Measurements from ENCODE around the gene MAN1A1. TPM values are rescaled to one million over a fixed set of nuclear protein-coding genes. Genes with fewer than 3 reads are reported as not detected.

Gene MAN1A1
- total RNA-seq, 1 donor, result 33.4 TPM

GRCh38 chr6:119148825-119149525 lies 200.6 kb downstream of the MAN1A1 start:
- Histone ChIP-seq H3K4me1 (ENCODE audit: insufficient read depth, low read length) (peaks cover 29% of the 10 kb centered on the region), H3K4me3 (ENCODE audit: low read length) (no peak overlapping the region), H3K9me3 (ENCODE audit: low read depth, low read length) (no peaks in the 10 kb centered on the region), H3K27me3 (ENCODE audit: insufficient read depth, low read length) (no peaks in the 10 kb centered on the region)

GRCh38 chr6:119148098-119148824 lies 201.3 kb downstream of the MAN1A1 start:
- H3K4me1 ChIP-seq (ENCODE audit: insufficient read depth, low read length), result peaks cover 29% of the 10 kb centered on the region
- no peaks in the 10 kb centered on the region for H3K27me3 ChIP-seq (ENCODE audit: insufficient read depth, low read length)
- no peak overlapping the region for H3K4me3 ChIP-seq (ENCODE audit: low read length)
- no peaks in the 10 kb centered on the region for H3K9me3 ChIP-seq (ENCODE audit: low read depth, low read length)

- Histone ChIP-seq H3K9me3 (ENCODE audit: low read depth, low read length) (no peaks in the 10 kb centered on the region), H3K27me3 (ENCODE audit: insufficient read depth, low read length) (no peaks in the 10 kb centered on the region), H3K4me3 (ENCODE audit: low read length) (no peak overlapping the region), H3K4me1 (ENCODE audit: insufficient read depth, low read length) (peaks cover 29% of the 10 kb centered on the region)
Observed at GRCh38 chr6:119147101-119148053, 202.2 kb downstream of the MAN1A1 start.

- Histone ChIP-seq H3K4me1 (ENCODE audit: insufficient read depth, low read length) (peaks cover 29% of the 10 kb centered on the region), H3K9me3 (ENCODE audit: low read depth, low read length) (no peaks in the 10 kb centered on the region), H3K27me3 (ENCODE audit: insufficient read depth, low read length) (no peaks in the 10 kb centered on the region), H3K4me3 (ENCODE audit: low read length) (no peak overlapping the region)
Observed at GRCh38 chr6:119145111-119145510, 204.4 kb downstream of the MAN1A1 start.

- Histone ChIP-seq H3K4me1 (ENCODE audit: insufficient read depth, low read length) (peaks cover 38% of the 10 kb centered on the region), H3K27me3 (ENCODE audit: insufficient read depth, low read length) (no peaks in the 10 kb centered on the region), H3K4me3 (ENCODE audit: low read length) (no peak overlapping the region), H3K9me3 (ENCODE audit: low read depth, low read length) (no peaks in the 10 kb centered on the region)
Observed at GRCh38 chr6:119142637-119143036, 206.9 kb downstream of the MAN1A1 start.

- H3K27me3 ChIP-seq (ENCODE audit: insufficient read depth, low read length), result no peaks in the 10 kb centered on the region
- no peaks in the 10 kb centered on the region for H3K9me3 ChIP-seq (ENCODE audit: low read depth, low read length)
- H3K4me3 ChIP-seq (ENCODE audit: low read length), result no peak overlapping the region
- peaks cover 39% of the 10 kb centered on the region for H3K4me1 ChIP-seq (ENCODE audit: insufficient read depth, low read length)
Observed at GRCh38 chr6:119142041-119142440, 207.5 kb downstream of the MAN1A1 start.

GRCh38 chr6:119140196-119141140 lies 209.1 kb downstream of the MAN1A1 start:
- H3K4me3 ChIP-seq (ENCODE audit: low read length), result no peak overlapping the region

GRCh38 chr6:119138906-119139541 lies 210.5 kb downstream of the MAN1A1 start:
- Histone ChIP-seq H3K4me1 (ENCODE audit: insufficient read depth, low read length) (peaks cover 28% of the 10 kb centered on the region), H3K9me3 (ENCODE audit: low read depth, low read length) (no peaks in the 10 kb centered on the region), H3K27me3 (ENCODE audit: insufficient read depth, low read length) (no peaks in the 10 kb centered on the region), H3K4me3 (ENCODE audit: low read length) (no peak overlapping the region)

More at GRCh38 chr6:119140196-119141140, 209.1 kb downstream of the MAN1A1 start:
- no peaks in the 10 kb centered on the region for H3K27me3 ChIP-seq (ENCODE audit: insufficient read depth, low read length)
- no peaks in the 10 kb centered on the region for H3K9me3 ChIP-seq (ENCODE audit: low read depth, low read length)
- H3K4me1 ChIP-seq (ENCODE audit: insufficient read depth, low read length), result peaks cover 36% of the 10 kb centered on the region

GRCh38 chr6:119137194-119138072 lies 212.1 kb downstream of the MAN1A1 start:
- no peak overlapping the region for H3K4me3 ChIP-seq (ENCODE audit: low read length)
- H3K4me1 ChIP-seq (ENCODE audit: insufficient read depth, low read length), result peaks cover 28% of the 10 kb centered on the region

GRCh38 chr6:119134752-119135151 lies 214.8 kb downstream of the MAN1A1 start:
- Histone ChIP-seq H3K4me3 (ENCODE audit: low read length) (no peak overlapping the region), H3K9me3 (ENCODE audit: low read depth, low read length) (no peaks in the 10 kb centered on the region), H3K4me1 (ENCODE audit: insufficient read depth, low read length) (peaks cover 28% of the 10 kb centered on the region), H3K27me3 (ENCODE audit: insufficient read depth, low read length) (no peaks in the 10 kb centered on the region)

More at GRCh38 chr6:119137194-119138072, 212.1 kb downstream of the MAN1A1 start:
- Histone ChIP-seq H3K27me3 (ENCODE audit: insufficient read depth, low read length) (no peaks in the 10 kb centered on the region), H3K9me3 (ENCODE audit: low read depth, low read length) (no peaks in the 10 kb centered on the region)

- no peaks in the 10 kb centered on the region for H3K9me3 ChIP-seq (ENCODE audit: low read depth, low read length)
- H3K27me3 ChIP-seq (ENCODE audit: insufficient read depth, low read length), result no peaks in the 10 kb centered on the region
- no peak overlapping the region for H3K4me3 ChIP-seq (ENCODE audit: low read length)
- peaks cover 22% of the 10 kb centered on the region for H3K4me1 ChIP-seq (ENCODE audit: insufficient read depth, low read length)
Observed at GRCh38 chr6:119133400-119133799, 216.2 kb downstream of the MAN1A1 start.

- H3K27me3 ChIP-seq (ENCODE audit: insufficient read depth, low read length), result no peaks in the 10 kb centered on the region
- H3K4me1 ChIP-seq (ENCODE audit: insufficient read depth, low read length), result peaks cover 13% of the 10 kb centered on the region
Observed at GRCh38 chr6:119132261-119132981, 217.1 kb downstream of the MAN1A1 start.

More at GRCh38 chr6:119132261-119132981, 217.1 kb downstream of the MAN1A1 start:
- Histone ChIP-seq H3K9me3 (ENCODE audit: low read depth, low read length) (no peaks in the 10 kb centered on the region), H3K4me3 (ENCODE audit: low read length) (no peak overlapping the region)

Measured in mononuclear cell (primary cell).